Sigmoid colon (tissue), 4 donors: ENCODE measurements around the gene PTGER1.

ENCODE experiments used
- CTCF ChIP-seq, 4 experiments: fragments of 450-650 bp in 3 of 4; fragments of 200-600 bp in 1 of 4; IDR thresholded peaks; one replicate each; pipeline ENCODE4 v1.5.1; 2016 to 2019; ENCODE audit warnings: antibody characterized with exemption in 4 of 4, mild to moderate bottlenecking in 3 of 4, moderate library complexity in 2 of 4
- EP300 ChIP-seq, 4 donors: sonication (generic); formaldehyde crosslinking; IDR thresholded peaks; one replicate each; pipeline ENCODE4 v1.6.1; 2017; ENCODE audit warnings: antibody characterized with exemption in 4 of 4
- POLR2A ChIP-seq, 2 donors: fragments of 450-650 bp; IDR thresholded peaks; one replicate each; pipeline ENCODE4 v1.6.1; 2016; ENCODE audit warnings: antibody characterized with exemption in 2 of 2, mild to moderate bottlenecking in 2 of 2, moderate library complexity in 2 of 2

GRCh38 chr19:14479309-14479974, 4.3 kb upstream of the PTGER1 start:
- TF ChIP-seq CTCF (IDR thresholded peaks at IDR 0.05) = no peak
- TF ChIP-seq EP300 (IDR thresholded peaks at IDR 0.05) = no peak
- no peak for TF ChIP-seq POLR2A (IDR thresholded peaks at IDR 0.05)
